Astrocyte (in vitro differentiated cells and primary cell): ENCODE results near the gene PACS2.

Source experiments
- CTCF ChIP-seq: IDR thresholded peaks from 2 replicates; pipeline ENCODE4 v1.5.1; 2011; ENCODE audit warnings: low read depth, mild to moderate bottlenecking, inconsistent platforms, low read length, moderate library complexity; ENCODE audit not compliant: insufficient read depth
- EZH2 ChIP-seq: IDR thresholded peaks from 2 replicates; pipeline ENCODE4 v1.6.1; 2012; ENCODE audit warnings: mild to moderate bottlenecking, low read length, inconsistent platforms; ENCODE audit not compliant: insufficient read depth

- no peak for TF ChIP-seq EZH2
- no peak for TF ChIP-seq CTCF
Measured at GRCh38 chr14:105274637-105275036, 39.9 kb upstream of the PACS2 start.
